Vagina (tissue), 2 donors: Measurements from ENCODE around the gene VIPR1. TPM values are rescaled to one million over a fixed set of nuclear protein-coding genes. Genes with fewer than 3 reads are reported as not detected.
A peak's percentile ranks its signal among the peaks of the same experiment; 100 is the strongest.

Experiments used
- DNase-seq, 2 donors: peaks; one replicate each; pipeline ENCODE4 v3.0.0-alpha.2; 2017; ENCODE audit errors: extremely low spot score in 2 of 2
- H3K27ac ChIP-seq: fragments of 200-600 bp; sonication (generic); one replicate; pipeline ENCODE4 v1.5.1; 2019
- H3K27me3 ChIP-seq: fragments of 200-600 bp; sonication (generic); one replicate; pipeline ENCODE4 v1.5.1; 2019
- H3K36me3 ChIP-seq, 2 donors: fragments of 200-600 bp; sonication (generic); one replicate each; pipeline ENCODE4 v1.5.1; 2017 to 2019
- H3K4me1 ChIP-seq: fragments of 200-600 bp; sonication (generic); one replicate; pipeline ENCODE4 v1.5.1; 2019
- H3K4me3 ChIP-seq, 2 donors: fragments of 200-600 bp; sonication (generic); 1 replicate in 1 of 2; 2 replicates in 1 of 2; pipeline ENCODE4 v1.5.1; 2016 to 2019
- H3K9me3 ChIP-seq: fragments of 200-600 bp; sonication (generic); one replicate; pipeline ENCODE4 v1.5.1; 2019
- POLR2A ChIP-seq, 2 donors: fragments of 450-650 bp; IDR thresholded peaks; one replicate each; pipeline ENCODE4 v1.6.1; 2017; ENCODE audit warnings: antibody characterized with exemption in 2 of 2, mild to moderate bottlenecking in 2 of 2, moderate library complexity in 2 of 2
- POLR2AphosphoS5 ChIP-seq, 2 donors: sonication (generic); formaldehyde crosslinking; IDR thresholded peaks; one replicate each; pipeline ENCODE4 v1.9.0; 2017; ENCODE audit warnings: antibody characterized with exemption in 2 of 2, mild to moderate bottlenecking in 2 of 2, low read depth in 1 of 2; ENCODE audit not compliant: insufficient read depth in 1 of 2
- intact Hi-C: fragments of 100-400 bp; cut with DNase I; formaldehyde crosslinking; loops from one replicate; pipeline ENCODE4 v1.15.1; 2023
- total RNA-seq: library from RNA; depleted of rRNA; stranded (reverse); fragments of >200 nt; gene quantifications from one replicate; pipeline ENCODE4 v1.2.3, GENCODE V29; 2016
- TF ChIP-seq, protein P1 (sequence below), 3 experiments: fragments of 450-650 bp in 2 of 3; fragments of 200-600 bp in 1 of 3; sonication (generic) in 1 of 3; IDR thresholded peaks; one replicate each; pipeline ENCODE4 v1.5.1; 2017 to 2019; ENCODE audit warnings: antibody characterized with exemption in 3 of 3, mild to moderate bottlenecking in 2 of 3, moderate library complexity in 2 of 3

The VIPR1 gene
- total RNA-seq, 1 donor from 2014 or later = 9.3 TPM

DNA sequence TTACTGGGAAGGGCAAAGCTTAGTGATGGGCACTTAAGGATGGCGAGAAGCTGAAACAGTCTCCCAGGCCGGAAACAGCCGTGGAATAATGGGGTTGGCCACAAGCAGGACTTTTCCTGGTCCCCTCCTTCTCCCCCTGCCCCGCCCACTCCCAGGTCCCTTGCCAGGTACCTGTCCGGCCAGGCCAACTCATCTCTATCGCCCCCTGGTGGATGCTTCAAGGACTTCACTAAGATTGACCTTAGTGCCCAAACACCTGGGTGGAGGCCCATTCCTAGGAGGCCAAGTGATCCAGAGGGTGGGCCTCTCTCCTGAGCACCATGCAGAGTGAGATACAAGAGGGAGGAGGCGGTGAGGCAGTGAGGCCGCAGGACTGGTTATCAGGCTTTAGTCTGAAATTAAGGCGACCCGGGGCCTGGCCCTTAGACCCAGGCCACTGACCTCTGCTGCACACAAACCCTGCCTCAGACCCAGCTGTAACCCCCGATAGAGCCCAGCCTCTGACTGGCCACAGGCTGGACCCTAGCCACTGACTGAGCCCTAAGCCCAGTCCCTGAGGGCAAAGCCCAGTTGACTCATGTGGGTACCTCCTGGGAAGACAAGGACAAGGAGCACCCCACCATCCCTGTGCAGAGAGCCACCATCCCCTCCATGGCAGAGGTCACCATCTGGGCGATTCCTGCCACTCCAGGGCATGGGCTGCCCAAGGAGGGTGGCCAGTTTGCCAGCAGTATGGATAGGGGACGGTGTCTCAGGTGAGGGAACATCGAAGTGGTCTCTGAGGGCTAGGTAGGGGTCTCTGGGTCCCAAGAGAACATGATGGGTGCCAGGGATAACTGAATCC lies 37.6 kb downstream of the VIPR1 start:
- Histone ChIP-seq H3K27ac (no peak overlapping the region), H3K36me3 (no peaks in the 10 kb centered on the region), H3K4me3 (no peak overlapping the region), H3K4me1 (peaks cover 11% of the 10 kb centered on the region), H3K9me3 (no peaks in the 10 kb centered on the region), H3K27me3 (no peaks in the 10 kb centered on the region)
- DNase-seq = no peak
- intact Hi-C loops = no loop called here
- TF ChIP-seq, protein P1, sequence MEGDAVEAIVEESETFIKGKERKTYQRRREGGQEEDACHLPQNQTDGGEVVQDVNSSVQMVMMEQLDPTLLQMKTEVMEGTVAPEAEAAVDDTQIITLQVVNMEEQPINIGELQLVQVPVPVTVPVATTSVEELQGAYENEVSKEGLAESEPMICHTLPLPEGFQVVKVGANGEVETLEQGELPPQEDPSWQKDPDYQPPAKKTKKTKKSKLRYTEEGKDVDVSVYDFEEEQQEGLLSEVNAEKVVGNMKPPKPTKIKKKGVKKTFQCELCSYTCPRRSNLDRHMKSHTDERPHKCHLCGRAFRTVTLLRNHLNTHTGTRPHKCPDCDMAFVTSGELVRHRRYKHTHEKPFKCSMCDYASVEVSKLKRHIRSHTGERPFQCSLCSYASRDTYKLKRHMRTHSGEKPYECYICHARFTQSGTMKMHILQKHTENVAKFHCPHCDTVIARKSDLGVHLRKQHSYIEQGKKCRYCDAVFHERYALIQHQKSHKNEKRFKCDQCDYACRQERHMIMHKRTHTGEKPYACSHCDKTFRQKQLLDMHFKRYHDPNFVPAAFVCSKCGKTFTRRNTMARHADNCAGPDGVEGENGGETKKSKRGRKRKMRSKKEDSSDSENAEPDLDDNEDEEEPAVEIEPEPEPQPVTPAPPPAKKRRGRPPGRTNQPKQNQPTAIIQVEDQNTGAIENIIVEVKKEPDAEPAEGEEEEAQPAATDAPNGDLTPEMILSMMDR (IDR thresholded peaks at IDR 0.05) = peak; percentile 46 to 52 (median 46)
- no peak for TF ChIP-seq POLR2A (IDR thresholded peaks at IDR 0.05)
- TF ChIP-seq POLR2AphosphoS5 (IDR thresholded peaks at IDR 0.05; ENCODE audit: insufficient read depth in 1 of 2, low read depth in 1 of 2) = no peak

DNA sequence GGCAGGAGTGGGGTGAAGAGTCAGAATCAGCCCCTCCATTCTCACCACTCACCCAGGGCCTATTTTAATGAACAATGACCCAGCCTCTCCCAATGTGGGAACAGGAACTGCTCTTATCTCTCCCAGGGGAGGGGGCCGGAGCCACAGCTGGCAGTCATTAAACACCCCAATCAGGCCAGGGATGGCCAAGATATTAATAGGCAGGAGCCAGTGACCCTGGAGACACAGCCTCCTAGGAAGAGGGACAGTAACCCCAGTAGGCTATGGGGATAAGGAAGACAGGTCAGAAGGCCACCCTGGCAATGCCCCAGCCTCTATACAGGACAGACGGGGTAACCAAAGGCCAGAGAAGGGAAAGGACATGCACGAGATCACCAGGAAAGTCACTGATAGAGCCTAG lies 38.6 kb downstream of the VIPR1 start:
- intact Hi-C loops = no loop called here
- TF ChIP-seq, protein P1 (IDR thresholded peaks at IDR 0.05) = no peak
- no peak for TF ChIP-seq POLR2AphosphoS5 (IDR thresholded peaks at IDR 0.05; ENCODE audit: insufficient read depth in 1 of 2, low read depth in 1 of 2)
- no peak for TF ChIP-seq POLR2A (IDR thresholded peaks at IDR 0.05)
- Histone ChIP-seq H3K4me1 (peaks cover 16% of the 10 kb centered on the region), H3K27me3 (no peaks in the 10 kb centered on the region), H3K4me3 (no peak overlapping the region), H3K27ac (no peak overlapping the region), H3K36me3 (no peaks in the 10 kb centered on the region), H3K9me3 (no peaks in the 10 kb centered on the region)
- no peak for DNase-seq

DNA sequence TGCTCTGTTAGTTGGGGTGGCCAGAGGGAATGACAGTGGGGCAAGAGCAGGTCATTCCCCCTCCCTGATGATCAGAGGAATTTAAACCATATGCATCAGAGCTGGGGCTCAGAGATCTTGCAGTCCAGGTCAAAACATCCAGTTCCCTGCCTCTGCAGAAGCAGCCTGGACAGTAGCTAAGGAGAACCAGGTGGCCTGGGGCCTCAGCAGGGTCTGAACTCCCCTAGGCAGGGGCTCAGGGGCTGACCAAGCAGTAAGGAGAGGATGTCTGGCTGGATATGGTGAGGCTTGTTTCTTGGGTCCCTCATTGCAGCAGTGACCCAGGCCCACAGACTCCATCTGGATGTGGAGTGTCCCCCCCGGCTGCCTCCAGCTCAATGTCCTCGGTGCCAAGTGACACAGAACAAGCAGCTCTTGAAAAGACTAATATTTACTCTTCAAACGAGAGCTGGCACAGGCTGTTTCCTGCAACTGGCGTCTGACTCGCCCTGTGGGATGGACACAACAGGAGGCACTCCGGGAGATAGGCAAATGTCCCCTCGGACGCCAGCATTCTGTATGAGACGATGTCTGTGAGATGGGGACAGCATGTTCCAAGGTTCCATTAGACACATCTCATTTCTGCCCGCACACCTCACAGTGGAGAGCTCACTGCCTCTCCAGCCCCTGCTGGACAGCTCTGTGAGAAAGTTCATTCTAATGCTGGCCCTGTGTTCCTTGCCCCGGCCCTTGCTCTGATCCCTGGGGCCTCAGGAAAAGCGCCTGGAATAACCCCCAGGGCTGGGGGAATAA lies 42.2 kb downstream of the VIPR1 start:
- no peaks in the 10 kb centered on the region for H3K36me3 ChIP-seq
- H3K9me3 ChIP-seq = no peaks in the 10 kb centered on the region
- no peak overlapping the region for H3K27ac ChIP-seq
- TF ChIP-seq, protein P1 (IDR thresholded peaks at IDR 0.05) = no peak
- TF ChIP-seq POLR2A (IDR thresholded peaks at IDR 0.05) = no peak
- TF ChIP-seq POLR2AphosphoS5 (IDR thresholded peaks at IDR 0.05; ENCODE audit: insufficient read depth in 1 of 2, low read depth in 1 of 2) = no peak
- no peaks in the 10 kb centered on the region for H3K27me3 ChIP-seq
- intact Hi-C loops = no loop called here
- H3K4me1 ChIP-seq = peaks cover 16% of the 10 kb centered on the region
- H3K4me3 ChIP-seq = no peak overlapping the region
- DNase-seq = no peak

DNA sequence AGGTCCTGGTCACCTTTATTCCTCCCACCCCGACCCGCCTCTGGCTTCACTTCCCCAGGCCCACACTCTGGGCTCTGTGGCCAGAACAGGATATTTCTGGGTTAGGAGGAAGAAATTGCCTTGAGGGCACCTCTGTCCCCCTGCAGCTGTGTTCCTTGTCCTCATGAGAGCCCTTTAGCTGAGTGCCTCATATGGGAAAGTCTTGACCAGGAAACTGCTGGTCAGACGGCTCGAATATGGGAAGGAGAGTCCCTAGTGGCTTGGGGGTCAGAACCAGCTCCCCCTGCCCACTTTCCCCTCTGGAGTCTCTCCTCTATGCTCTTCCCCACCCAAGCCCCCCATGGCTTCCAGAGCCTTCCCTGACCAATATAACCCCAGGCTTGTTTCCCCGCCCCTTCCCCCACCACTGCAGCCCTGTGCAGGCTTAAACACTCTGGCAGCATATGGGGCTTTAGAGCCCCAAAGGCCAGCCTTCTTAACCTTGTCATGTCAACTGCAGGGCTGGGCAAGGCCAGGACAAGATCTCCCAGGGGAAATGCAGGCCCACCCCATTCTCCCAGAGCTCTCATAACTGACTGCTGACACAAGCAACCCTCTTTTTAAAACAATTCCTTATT lies 42.9 kb downstream of the VIPR1 start:
- no peak overlapping the region for H3K4me3 ChIP-seq
- no peak for DNase-seq
- H3K9me3 ChIP-seq = no peaks in the 10 kb centered on the region
- H3K27me3 ChIP-seq = no peaks in the 10 kb centered on the region
- H3K36me3 ChIP-seq = no peaks in the 10 kb centered on the region
- H3K27ac ChIP-seq = no peak overlapping the region
- intact Hi-C loops = no loop called here
- TF ChIP-seq, protein P1 (IDR thresholded peaks at IDR 0.05) = no peak
- no peak for TF ChIP-seq POLR2A (IDR thresholded peaks at IDR 0.05)
- no peak for TF ChIP-seq POLR2AphosphoS5 (IDR thresholded peaks at IDR 0.05; ENCODE audit: insufficient read depth in 1 of 2, low read depth in 1 of 2)
- H3K4me1 ChIP-seq = peaks cover 16% of the 10 kb centered on the region
